ENCODE measurements around the gene TBX10. TPM values are rescaled to one million over a fixed set of nuclear protein-coding genes. Genes with fewer than 3 reads are reported as not detected.

The TBX10 gene
- polyA plus RNA-seq, 1 of the 3 experiments (the other 2 are of a cell fraction): not detected

GRCh38 chr11:67666303-67666645 lies 26.7 kb upstream of the TBX10 start:
- TF ChIP-seq EZH2phosphoT487 (IDR thresholded peaks at IDR 0.05; ENCODE audit: borderline replicate concordance, low read depth) (no peak), FOXJ3 (CRISPR knock-in tag; IDR thresholded peaks at IDR 0.05) (no peak), CTCF (IDR thresholded peaks at IDR 0.05) (no peak), TEAD4 (IDR thresholded peaks at IDR 0.05; ENCODE audit: borderline replicate concordance, insufficient read depth) (no peak), TCF12 (IDR thresholded peaks at IDR 0.05) (no peak), SIN3A (IDR thresholded peaks at IDR 0.05; ENCODE audit: borderline replicate concordance, low read depth, low read length) (no peak), RCOR1 (IDR thresholded peaks at IDR 0.05; ENCODE audit: low read length) (no peak), NFIC (IDR thresholded peaks at IDR 0.05; ENCODE audit: borderline replicate concordance) (no peak), GATA2 (CRISPR knock-in tag; IDR thresholded peaks at IDR 0.05) (no peak), FOXM1 (IDR thresholded peaks at IDR 0.05; ENCODE audit: low read depth) (no peak), YY1 (IDR thresholded peaks at IDR 0.05; ENCODE audit: low read depth) (no peak), RAD21 (IDR thresholded peaks at IDR 0.05; ENCODE audit: low read length) (no peak), RFX5 (IDR thresholded peaks at IDR 0.05; ENCODE audit: low read length) (no peak), NRF1 (IDR thresholded peaks at IDR 0.05; ENCODE audit: low read depth, low read length) (no peak), GABPA (IDR thresholded peaks at IDR 0.05; ENCODE audit: low read depth) (no peak), PBX3 (IDR thresholded peaks at IDR 0.05) (no peak), SMC3 (IDR thresholded peaks at IDR 0.05; ENCODE audit: low read depth, low read length) (no peak), CHD2 (IDR thresholded peaks at IDR 0.05; ENCODE audit: low read length, partially characterized antibody) (no peak), MXI1 (IDR thresholded peaks at IDR 0.05; ENCODE audit: low read depth, low read length) (no peak), USF1 (IDR thresholded peaks at IDR 0.05; ENCODE audit: borderline replicate concordance, low read depth) (no peak)
- no peaks in the 10 kb centered on the region for H3K9me2 ChIP-seq
- no peak overlapping the region for H3K27ac ChIP-seq (ENCODE audit: low read depth in 2 of 2, low read length in 1 of 2)
- CTCF ChIA-PET: interaction anchor here (2.0 to 2.1 kb wide), 2 partner anchors 18 to 37 kb away, joined by 6 to 8 read pairs; partner anchors contain the start of gene NUDT8
- no peaks in the 10 kb centered on the region for H3K4me1 ChIP-seq (ENCODE audit: control insufficient read depth in 1 of 2, insufficient read depth in 2 of 2, low read depth in 1 of 2, low read length in 1 of 2)
- H3K36me3 ChIP-seq (replicated peaks in 1 of 2; ENCODE audit: control insufficient read depth in 1 of 2, insufficient read depth in 2 of 2, low read length in 1 of 2): no peaks in the 10 kb centered on the region
- 67% methylated on average over 7 of the region's 11 CpGs for WGBS (ENCODE audit: low lambda C conversion rate)
- POLR2A ChIA-PET: no interaction called here
- H3K4me3 ChIP-seq (ENCODE audit: low read depth in 2 of 2, low read length in 1 of 2): no peak overlapping the region
- no peak overlapping the region for H2AFZ ChIP-seq (ENCODE audit: low read depth)
- H3K9ac ChIP-seq: no peak overlapping the region
- no peaks in the 10 kb centered on the region for H4K20me1 ChIP-seq (ENCODE audit: insufficient read depth)
- no peaks in the 10 kb centered on the region for H3K79me2 ChIP-seq (ENCODE audit: insufficient read depth)
- H3K4me2 ChIP-seq: no peak overlapping the region
- DNase-seq: no peak
- H3K27me3 ChIP-seq (ENCODE audit: insufficient read depth): peaks cover 5% of the 10 kb centered on the region; the same call in 1 of the 2 replicates
- H3K9me3 ChIP-seq: no peaks in the 10 kb centered on the region
- H3F3A ChIP-seq (replicated peaks; ENCODE audit: insufficient read depth): no peaks in the 10 kb centered on the region
